HG03139 (cell line): Measurements from ENCODE around the gene EFNA5.

Experiments used
- ATAC-seq: cut with Tn5 transposase; IDR thresholded peaks from one replicate; pipeline ENCODE4 v1.9.1; 2021; ENCODE audit not compliant: unreplicated experiment

EFNA5 gene

GRCh38 chr5:107646418-107646817 lies 24.3 kb downstream of the EFNA5 start:
- no peak for ATAC-seq

- no peak for ATAC-seq
Observed at GRCh38 chr5:107640568-107640967, 30.2 kb downstream of the EFNA5 start.

- ATAC-seq = no peak
Observed at GRCh38 chr5:107639990-107640389, 30.7 kb downstream of the EFNA5 start.

GRCh38 chr5:107636555-107636954 lies 34.2 kb downstream of the EFNA5 start:
- ATAC-seq = no peak

GRCh38 chr5:107636068-107636467 lies 34.7 kb downstream of the EFNA5 start:
- no peak for ATAC-seq

- no peak for ATAC-seq
Observed at GRCh38 chr5:107634981-107635848, 35.5 kb downstream of the EFNA5 start.

- ATAC-seq = no peak
Observed at GRCh38 chr5:107633171-107633901, 37.4 kb downstream of the EFNA5 start.

GRCh38 chr5:107631805-107632362 lies 38.9 kb downstream of the EFNA5 start:
- ATAC-seq = no peak

GRCh38 chr5:107630184-107630583 lies 40.6 kb downstream of the EFNA5 start:
- ATAC-seq = no peak

- ATAC-seq = no peak
Observed at GRCh38 chr5:107624235-107624634, 46.5 kb downstream of the EFNA5 start.

GRCh38 chr5:107621089-107621488 lies 49.6 kb downstream of the EFNA5 start:
- no peak for ATAC-seq

GRCh38 chr5:107619781-107620180 lies 51.0 kb downstream of the EFNA5 start:
- no peak for ATAC-seq

- no peak for ATAC-seq
Observed at GRCh38 chr5:107618242-107618641, 52.5 kb downstream of the EFNA5 start.

GRCh38 chr5:107617052-107617451 lies 53.7 kb downstream of the EFNA5 start:
- ATAC-seq = no peak

- no peak for ATAC-seq
Observed at GRCh38 chr5:107616213-107616612, 54.5 kb downstream of the EFNA5 start.

GRCh38 chr5:107615299-107615817 lies 55.4 kb downstream of the EFNA5 start:
- no peak for ATAC-seq

- ATAC-seq = no peak
Observed at GRCh38 chr5:107612541-107612940, 58.2 kb downstream of the EFNA5 start.

GRCh38 chr5:107610798-107611197 lies 59.9 kb downstream of the EFNA5 start:
- no peak for ATAC-seq

GRCh38 chr5:107607671-107608345 lies 62.9 kb downstream of the EFNA5 start:
- no peak for ATAC-seq

GRCh38 chr5:107607196-107607595 lies 63.5 kb downstream of the EFNA5 start:
- no peak for ATAC-seq

GRCh38 chr5:107605596-107606125 lies 65.1 kb downstream of the EFNA5 start:
- ATAC-seq = no peak
